ENCODE measurements around the gene FYN. TPM values are rescaled to one million over a fixed set of nuclear protein-coding genes. Genes with fewer than 3 reads are reported as not detected.

The FYN gene
- polyA plus RNA-seq, 3 donors from 2014 or later: 358 to 488 (median 414) TPM

- H3K27ac Mint-ChIP-seq: peak overlapping the region; percentile 6 to 88 (median 75)
- H3K36me3 Mint-ChIP-seq: peaks cover 3 to 37% (median 18%) of the 10 kb centered on the region in 3 donors
- no peaks in the 10 kb centered on the region for H3K9me3 Mint-ChIP-seq
- peaks cover 7 to 59% (median 32%) of the 10 kb centered on the region in 3 donors for H3K27me3 Mint-ChIP-seq (ENCODE audit: low read depth in 3 of 3)
- no peak for DNase-seq
- peaks cover 14 to 41% of the 10 kb centered on the region in 2 donors for H3K4me1 Mint-ChIP-seq
- no peak overlapping the region for H3K4me3 Mint-ChIP-seq
Measured at GRCh38 chr6:111662794-111663593, 210.3 kb downstream of the FYN start.

GRCh38 chr6:111662072-111662793, 211.0 kb downstream of the FYN start:
- no peak overlapping the region for H3K4me3 Mint-ChIP-seq
- no peak for DNase-seq
- H3K4me1 Mint-ChIP-seq: peaks cover 14 to 38% of the 10 kb centered on the region in 2 donors
- H3K9me3 Mint-ChIP-seq: no peaks in the 10 kb centered on the region
- H3K36me3 Mint-ChIP-seq: peaks cover 0 to 31% (median 12%) of the 10 kb centered on the region in 3 donors
- H3K27ac Mint-ChIP-seq: peak overlapping the region in 5 of 6 donors; percentile 50 to 88 (median 79)
- H3K27me3 Mint-ChIP-seq (ENCODE audit: low read depth in 3 of 3): peaks cover 7 to 51% (median 33%) of the 10 kb centered on the region in 3 donors

DNA sequence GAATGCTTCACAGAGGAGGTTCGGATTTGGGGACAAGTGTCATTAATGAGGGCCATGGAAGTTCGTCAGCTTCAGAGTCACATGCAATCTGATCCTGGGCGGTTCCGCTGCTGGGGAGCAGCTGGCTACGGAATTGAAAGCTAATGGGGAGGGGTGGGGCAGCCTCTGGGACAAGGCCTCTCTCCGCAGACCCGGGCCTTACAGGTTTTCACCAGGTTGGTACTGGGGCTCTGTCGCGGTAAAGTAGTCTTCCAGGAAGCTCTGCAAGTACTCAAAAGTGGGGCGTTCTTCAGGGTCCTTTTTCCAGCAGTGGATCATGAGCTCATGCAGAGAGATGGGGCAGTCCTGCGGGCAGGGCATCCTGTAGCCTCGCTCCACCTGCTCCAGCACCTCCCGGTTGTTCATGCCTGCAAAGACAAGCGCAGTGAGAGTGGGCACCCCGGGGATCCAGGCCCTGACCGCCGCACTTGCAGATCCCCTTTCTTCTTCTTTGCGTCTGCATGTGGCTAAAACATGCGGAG, 211.7 kb downstream of the FYN start:
- DNase-seq: no peak
- H3K4me3 Mint-ChIP-seq: no peak overlapping the region
- peaks cover 3 to 45% (median 29%) of the 10 kb centered on the region in 3 donors for H3K27me3 Mint-ChIP-seq (ENCODE audit: low read depth in 3 of 3)
- H3K9me3 Mint-ChIP-seq: no peaks in the 10 kb centered on the region
- H3K27ac Mint-ChIP-seq: peak overlapping the region in 4 of 6 donors; percentile 65 to 88 (median 76)
- peaks cover 0 to 27% (median 7%) of the 10 kb centered on the region in 3 donors for H3K36me3 Mint-ChIP-seq
- H3K4me1 Mint-ChIP-seq: peaks cover 10 to 32% of the 10 kb centered on the region in 2 donors

DNA sequence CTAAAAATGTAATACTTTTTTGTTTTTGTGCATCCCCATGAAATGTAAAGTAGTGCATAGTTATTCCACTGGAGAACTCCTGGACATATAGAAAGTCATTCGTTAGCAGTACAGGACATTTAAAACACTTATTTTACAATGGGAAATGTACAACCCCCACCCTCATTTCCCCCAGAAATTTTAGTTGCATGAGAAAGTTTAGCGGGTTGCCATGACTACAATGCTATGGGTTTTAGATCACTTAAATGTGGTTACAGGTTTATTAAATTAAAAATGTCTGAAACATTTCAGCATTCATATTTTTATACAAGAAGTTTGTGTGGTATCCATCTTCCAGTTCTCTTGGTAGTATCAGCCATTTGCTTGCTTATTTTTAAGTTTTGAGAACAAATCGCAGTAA, 212.7 kb downstream of the FYN start:
- peaks cover 0 to 21% (median 6%) of the 10 kb centered on the region in 3 donors for H3K36me3 Mint-ChIP-seq
- H3K4me3 Mint-ChIP-seq: no peak overlapping the region
- H3K9me3 Mint-ChIP-seq: no peaks in the 10 kb centered on the region
- peaks cover 9 to 40% (median 26%) of the 10 kb centered on the region in 3 donors for H3K27me3 Mint-ChIP-seq (ENCODE audit: low read depth in 3 of 3)
- H3K4me1 Mint-ChIP-seq: peaks cover 12 to 32% of the 10 kb centered on the region in 2 donors
- DNase-seq: no peak
- peak overlapping the region in 2 of 6 donors; percentile 24 to 72 for H3K27ac Mint-ChIP-seq

- H3K9me3 Mint-ChIP-seq: no peaks in the 10 kb centered on the region
- H3K27me3 Mint-ChIP-seq (ENCODE audit: low read depth in 3 of 3): peaks cover 9 to 33% (median 16%) of the 10 kb centered on the region in 3 donors
- DNase-seq: no peak
- H3K36me3 Mint-ChIP-seq: peaks cover 0 to 26% (median 3%) of the 10 kb centered on the region in 3 donors
- H3K4me1 Mint-ChIP-seq: peaks cover 4 to 20% of the 10 kb centered on the region in 2 donors
- H3K27ac Mint-ChIP-seq: peak overlapping the region in 2 of 6 donors; percentile 49 to 66
- H3K4me3 Mint-ChIP-seq: no peak overlapping the region
Measured at GRCh38 chr6:111658462-111659154, 214.6 kb downstream of the FYN start.

DNA sequence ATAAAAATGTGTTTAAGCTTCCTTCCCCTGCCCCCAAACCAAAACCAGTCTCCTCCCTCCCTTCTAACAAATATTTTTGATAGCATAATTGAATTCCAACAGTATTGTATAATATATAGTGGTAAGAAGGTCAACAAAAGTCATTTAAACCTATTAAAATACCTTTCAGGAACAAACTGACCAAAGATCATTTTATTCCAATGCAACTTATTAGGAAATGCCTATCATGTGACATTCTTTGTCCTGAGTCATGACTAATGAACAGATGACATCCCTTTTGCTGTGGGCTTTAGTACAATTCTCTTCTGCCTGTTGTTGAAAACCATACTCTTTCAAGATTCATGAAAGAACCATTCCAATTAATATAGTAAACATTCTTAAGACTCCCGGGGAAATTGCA, 216.1 kb downstream of the FYN start:
- DNase-seq: no peak
- Mint-ChIP-seq H3K4me1 (peaks cover 4 to 5% of the 10 kb centered on the region in 2 donors), H3K36me3 (peaks cover 5 to 27% (median 6%) of the 10 kb centered on the region in 3 donors), H3K27me3 (ENCODE audit: low read depth in 3 of 3) (peaks cover 9 to 21% (median 16%) of the 10 kb centered on the region in 3 donors), H3K9me3 (no peaks in the 10 kb centered on the region), H3K27ac (peak overlapping the region; percentile 8 to 81 (median 54)), H3K4me3 (no peak overlapping the region)

DNA sequence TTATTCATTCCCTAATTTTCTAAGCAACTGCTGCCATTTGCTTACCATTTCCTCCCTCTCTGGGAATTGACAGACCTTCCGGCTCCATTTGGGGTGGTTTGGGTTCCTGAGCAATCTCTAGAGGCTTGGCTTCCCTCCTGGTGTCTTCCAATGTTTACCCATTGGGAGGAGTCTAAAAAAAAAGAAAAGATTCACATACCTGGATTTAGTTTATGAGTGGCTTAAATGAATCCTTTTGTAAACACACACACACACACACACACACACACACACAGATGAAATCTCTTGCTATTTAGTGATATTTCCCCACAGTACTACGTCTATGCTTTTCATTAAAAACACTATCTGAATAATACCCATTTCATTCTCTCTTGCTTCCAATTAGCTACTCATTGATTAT, 219.3 kb downstream of the FYN start:
- H3K9me3 Mint-ChIP-seq: no peaks in the 10 kb centered on the region
- peaks cover 5 to 9% (median 8%) of the 10 kb centered on the region in 3 donors for H3K27me3 Mint-ChIP-seq (ENCODE audit: low read depth in 3 of 3)
- no peak for DNase-seq
- no peak overlapping the region for H3K27ac Mint-ChIP-seq
- peaks cover 3 to 23% (median 20%) of the 10 kb centered on the region in 3 donors for H3K36me3 Mint-ChIP-seq
- no peak overlapping the region for H3K4me3 Mint-ChIP-seq
- H3K4me1 Mint-ChIP-seq: peaks cover 0 to 4% of the 10 kb centered on the region in 2 donors

- H3K4me3 Mint-ChIP-seq: no peak overlapping the region
- DNase-seq: no peak
- H3K27ac Mint-ChIP-seq: peak overlapping the region in 1 of 6 donors; percentile 25
- H3K4me1 Mint-ChIP-seq: peaks cover 0 to 4% of the 10 kb centered on the region in 2 donors
- H3K36me3 Mint-ChIP-seq: peaks cover 3 to 24% (median 20%) of the 10 kb centered on the region in 3 donors
- H3K27me3 Mint-ChIP-seq (ENCODE audit: low read depth in 3 of 3): peaks cover 5 to 8% (median 8%) of the 10 kb centered on the region in 3 donors
- no peaks in the 10 kb centered on the region for H3K9me3 Mint-ChIP-seq
Measured at GRCh38 chr6:111653434-111653833, 219.8 kb downstream of the FYN start.

DNA sequence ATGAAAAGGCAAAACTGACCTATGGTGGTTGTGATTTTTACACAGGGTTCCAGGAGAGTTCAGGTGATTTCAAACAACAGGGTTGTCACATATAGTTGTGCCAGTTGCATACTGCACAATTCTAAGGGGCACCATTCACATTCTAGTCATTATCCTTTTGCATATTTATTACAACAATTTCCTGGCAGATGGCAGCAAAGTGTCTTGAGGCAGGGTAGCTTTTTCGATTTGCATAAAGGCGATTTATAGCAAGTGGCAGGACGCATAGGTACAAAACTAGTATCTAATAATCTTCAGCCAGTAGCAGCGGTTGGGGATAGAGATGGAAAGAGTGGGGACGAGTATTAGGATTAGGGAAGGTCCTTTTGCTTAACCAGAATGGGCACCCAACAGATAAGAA, 221.1 kb downstream of the FYN start:
- Mint-ChIP-seq H3K27ac (peak overlapping the region in 1 of 6 donors; percentile 5), H3K4me3 (no peak overlapping the region), H3K27me3 (ENCODE audit: low read depth in 3 of 3) (peaks cover 1 to 10% (median 6%) of the 10 kb centered on the region in 3 donors), H3K36me3 (peaks cover 7 to 31% (median 24%) of the 10 kb centered on the region in 3 donors), H3K4me1 (peaks cover 0 to 4% of the 10 kb centered on the region in 2 donors), H3K9me3 (no peaks in the 10 kb centered on the region)
- DNase-seq: no peak

GRCh38 chr6:111651185-111652034, 221.8 kb downstream of the FYN start:
- Mint-ChIP-seq H3K9me3 (no peaks in the 10 kb centered on the region), H3K27ac (no peak overlapping the region), H3K27me3 (ENCODE audit: low read depth in 3 of 3) (peaks cover 1 to 10% (median 5%) of the 10 kb centered on the region in 3 donors), H3K4me1 (peaks cover 0 to 4% of the 10 kb centered on the region in 2 donors), H3K36me3 (peaks cover 7 to 35% (median 24%) of the 10 kb centered on the region in 3 donors), H3K4me3 (no peak overlapping the region)
- no peak for DNase-seq

- Mint-ChIP-seq H3K4me1 (peaks cover 0 to 1% of the 10 kb centered on the region in 2 donors), H3K27ac (no peak overlapping the region), H3K9me3 (no peaks in the 10 kb centered on the region), H3K27me3 (ENCODE audit: low read depth in 3 of 3) (peaks cover 0 to 7% (median 1%) of the 10 kb centered on the region in 3 donors), H3K36me3 (peaks cover 7 to 39% (median 24%) of the 10 kb centered on the region in 3 donors), H3K4me3 (no peak overlapping the region)
- no peak for DNase-seq
Measured at GRCh38 chr6:111650049-111650448, 223.2 kb downstream of the FYN start.

DNA sequence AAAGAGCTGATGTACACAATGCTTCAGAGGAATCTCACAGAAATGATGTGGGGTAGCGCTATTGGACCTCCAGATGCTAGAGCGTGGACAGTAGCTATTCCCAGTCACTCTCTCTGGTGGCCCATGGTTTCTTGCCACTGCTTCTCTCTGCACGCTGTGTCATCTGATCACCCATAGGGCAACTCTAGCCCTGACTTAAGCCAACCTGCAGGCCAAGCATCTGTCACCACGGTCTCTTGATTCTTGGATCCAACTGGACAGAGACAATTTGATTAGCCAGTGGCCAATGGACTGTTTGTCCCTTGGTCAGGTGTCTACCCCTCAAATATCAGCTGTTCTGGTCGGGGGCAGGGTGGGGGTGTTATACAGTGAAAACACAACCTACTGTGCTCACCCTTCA, 225.2 kb downstream of the FYN start:
- Mint-ChIP-seq H3K4me3 (no peak overlapping the region), H3K9me3 (peaks cover 0 to 2% (median 0%) of the 10 kb centered on the region in 6 donors), H3K4me1 (no peaks in the 10 kb centered on the region), H3K27ac (no peak overlapping the region), H3K36me3 (peaks cover 7 to 42% (median 28%) of the 10 kb centered on the region in 3 donors), H3K27me3 (ENCODE audit: low read depth in 3 of 3) (peaks cover 0 to 5% (median 0%) of the 10 kb centered on the region in 3 donors)
- DNase-seq: no peak
